ENCODE results near the gene CORO6. TPM values are rescaled to one million over a fixed set of nuclear protein-coding genes. Genes with fewer than 3 reads are reported as not detected.

Gene CORO6
- polyA plus RNA-seq, 4 donors = 1.8 to 3.5 (median 3.1) TPM

DNA sequence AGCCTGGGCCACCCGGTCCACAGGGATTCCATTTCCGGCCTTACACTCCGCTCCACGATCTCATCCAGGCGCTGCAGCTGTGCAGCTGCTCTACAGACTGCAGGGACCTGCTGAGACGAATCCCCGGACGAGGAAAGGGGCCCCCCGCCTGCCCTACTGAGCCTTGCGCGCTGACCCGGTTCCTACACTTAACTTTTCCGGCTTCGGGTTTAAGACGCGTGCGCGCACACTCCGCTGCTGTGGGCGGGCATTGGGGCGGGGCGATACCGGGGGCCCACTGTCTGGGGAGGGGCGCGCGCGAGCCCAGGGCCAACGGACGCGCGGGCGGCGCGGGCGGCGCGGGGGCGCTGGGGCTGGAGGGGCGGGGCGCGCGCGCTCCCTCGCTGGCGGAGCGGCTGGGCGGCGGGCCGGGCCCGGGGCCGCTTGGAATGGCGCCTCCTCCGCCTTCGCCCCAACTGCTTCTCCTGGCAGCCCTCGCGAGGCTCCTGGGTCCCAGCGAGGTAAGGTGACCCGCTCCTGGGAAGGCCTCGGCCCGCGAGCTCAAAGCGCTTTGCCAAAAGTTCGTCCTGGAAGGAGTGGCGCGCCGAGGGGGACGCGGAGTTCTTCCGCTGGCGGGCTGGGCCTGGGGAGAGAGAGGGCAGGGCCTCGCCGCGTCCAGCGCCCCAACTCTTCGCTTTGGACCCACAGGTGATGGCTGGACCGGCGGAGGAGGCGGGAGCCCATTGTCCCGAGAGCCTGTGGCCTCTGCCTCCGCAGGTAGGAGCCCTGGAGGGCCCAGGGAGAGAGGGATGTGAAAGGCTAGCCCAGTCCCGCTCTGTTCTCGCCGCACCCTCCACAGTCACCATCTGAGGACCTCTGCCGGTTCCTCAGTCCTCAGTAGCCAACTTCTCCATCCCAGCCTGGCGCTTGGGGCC is 54.1 kb downstream of the CORO6 start, which contains the start of gene TP53I13:
Gene TP53I13 (plus strand): TSS at position 371 of the 914 bp plus-strand sequence. CDS start 58 bp downstream, at position 429.
- DNase-seq (ENCODE audit: low read depth in 4 of 4, low spot score in 3 of 4) = peak in 2 of 4 donors; percentile 67 to 73

DNA sequence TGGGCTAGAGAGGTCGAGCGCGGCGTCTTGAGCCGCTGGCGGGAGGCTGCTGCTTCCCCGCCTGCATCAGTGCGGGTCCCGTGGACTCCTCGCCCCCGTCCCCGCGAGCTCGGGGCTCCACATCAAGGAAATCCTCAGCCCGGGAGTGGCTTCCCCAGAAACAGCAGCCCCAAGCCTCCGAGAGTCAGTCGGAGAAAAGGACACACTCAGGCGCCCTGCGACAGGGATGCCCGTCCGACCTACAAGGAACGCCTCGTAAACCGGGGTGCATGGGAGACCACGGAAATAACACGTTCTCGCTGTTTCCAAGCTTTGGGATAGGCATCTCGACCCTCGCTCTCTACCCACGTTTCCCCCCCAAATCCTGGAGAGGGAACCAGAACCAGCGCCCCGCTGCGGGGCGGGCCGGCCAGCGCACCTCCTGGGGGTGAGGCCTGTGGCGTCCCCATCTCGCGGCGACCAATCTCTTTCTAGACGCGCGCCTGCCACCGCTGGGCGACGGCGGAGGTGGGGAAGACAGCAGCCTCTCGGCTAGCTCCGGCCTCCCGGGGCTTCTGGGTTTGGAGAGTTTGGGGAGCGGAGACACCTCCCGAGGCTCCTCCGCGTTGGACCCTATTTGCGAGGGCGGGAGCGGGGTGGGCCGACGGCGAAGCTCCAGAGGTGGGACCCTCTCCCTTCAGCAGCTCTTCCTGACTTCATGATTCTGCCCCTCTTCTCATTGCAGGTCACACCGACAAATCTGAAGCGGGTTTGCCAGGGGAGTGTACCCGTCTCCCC is 55.0 kb downstream of the CORO6 start:
- DNase-seq (ENCODE audit: low read depth in 4 of 4, low spot score in 3 of 4) = peak in 1 of 4 donors; percentile 37

DNA sequence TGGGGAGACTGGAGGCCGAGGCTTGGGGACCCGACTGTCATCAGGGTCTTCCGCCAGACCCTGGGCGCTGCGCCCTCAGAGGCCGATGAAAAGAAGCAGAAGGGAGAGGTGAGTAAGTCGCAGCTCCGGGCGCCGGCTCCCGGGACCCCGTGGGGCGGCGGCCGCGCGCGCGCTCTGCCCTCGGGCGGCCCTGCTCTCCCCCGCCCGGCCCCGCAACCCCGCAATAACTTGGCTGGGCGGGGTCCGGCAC is 55.5 kb downstream of the CORO6 start:
- DNase-seq (ENCODE audit: low read depth in 4 of 4, low spot score in 3 of 4) = peak in 1 of 4 donors; percentile 25

DNA sequence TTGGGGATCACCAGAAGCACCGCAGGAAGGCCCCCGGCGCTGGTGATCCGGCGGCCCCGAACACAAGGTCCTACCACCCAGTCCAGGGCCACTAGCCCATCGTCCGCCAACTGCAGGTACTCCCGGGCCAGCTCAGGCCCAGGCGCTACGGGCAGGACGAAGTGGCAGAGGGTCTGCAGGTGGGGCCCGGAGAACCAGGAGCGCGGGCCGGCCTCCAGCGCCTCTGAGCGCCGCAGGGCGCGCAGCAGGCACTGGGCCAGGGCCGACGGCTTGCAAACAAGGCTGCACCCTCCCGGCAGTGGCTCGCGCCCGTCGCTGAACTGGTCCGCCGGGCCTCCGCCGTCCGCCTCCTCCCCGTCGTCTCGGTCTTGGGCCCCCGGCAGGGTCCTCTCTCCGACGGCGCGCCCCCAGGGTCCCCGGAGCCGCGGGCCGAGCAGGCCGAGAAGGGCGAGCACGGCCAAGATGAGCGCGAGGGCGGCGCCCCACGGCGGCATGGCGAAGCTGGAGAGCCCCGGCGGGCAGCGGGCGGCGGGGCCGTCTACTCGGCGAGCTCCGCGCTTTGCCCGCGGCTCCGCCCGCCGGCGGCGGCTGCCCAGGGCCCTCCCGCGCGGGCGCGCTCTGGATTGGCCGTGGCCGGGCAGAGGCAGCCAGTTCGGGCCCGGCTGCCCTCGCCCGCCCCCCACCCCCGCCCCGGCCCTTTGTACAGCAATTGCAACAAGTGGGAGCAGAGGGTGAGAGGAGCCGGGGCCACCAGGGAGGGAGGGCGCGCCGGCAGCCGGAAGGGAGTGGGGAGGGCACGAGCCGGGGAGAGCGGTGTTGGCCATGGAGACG is 56.0 kb downstream of the CORO6 start, which contains the start of gene ABHD15:
Gene ABHD15 (minus strand): TSS at position 565 of the 831 bp plus-strand sequence. CDS start 71 bp downstream, at position 494.
- DNase-seq (ENCODE audit: low read depth in 4 of 4, low spot score in 3 of 4) = peak in 1 of 4 donors; percentile 55

DNA sequence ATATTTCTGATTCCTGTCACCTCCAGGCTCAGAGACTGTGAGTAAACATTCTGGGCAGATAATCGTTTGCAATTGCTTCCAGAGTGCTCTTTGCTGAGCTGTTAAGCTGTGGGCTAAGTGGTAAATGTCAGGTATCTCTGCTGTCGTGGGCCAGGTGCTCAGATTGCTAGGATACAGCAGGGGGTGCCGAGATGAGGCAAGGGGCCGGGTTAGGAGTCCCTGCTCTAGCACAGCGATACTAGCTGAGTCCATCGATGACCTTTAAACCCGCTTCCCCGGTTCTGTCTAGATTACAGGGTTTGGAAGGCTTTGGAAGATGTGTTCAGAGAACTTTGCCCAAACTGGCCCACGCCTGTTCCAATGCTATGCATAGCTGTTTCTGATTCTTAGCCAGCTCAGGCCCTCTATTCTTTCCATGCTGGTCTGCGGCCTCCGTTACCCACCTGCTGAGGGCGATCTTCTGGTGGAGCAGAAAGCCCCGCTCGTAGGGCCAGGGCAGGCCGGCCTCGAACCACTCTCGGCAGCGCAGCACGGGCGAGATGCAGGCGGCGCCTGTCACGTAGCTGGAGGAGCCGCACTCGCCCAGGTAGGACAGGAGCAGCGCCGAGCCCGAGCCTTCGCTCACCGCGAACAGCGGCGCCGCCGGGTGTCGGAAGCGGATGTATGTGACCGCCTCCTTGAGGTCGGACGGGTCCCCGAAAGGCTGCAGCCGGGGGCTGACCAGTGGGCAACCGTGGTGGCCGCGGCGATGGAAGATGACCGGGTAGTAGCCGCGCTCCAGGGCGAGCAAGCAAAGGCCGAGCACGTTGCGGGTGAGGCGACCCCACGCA is 56.9 kb downstream of the CORO6 start:
- no peak for DNase-seq (ENCODE audit: low read depth in 4 of 4, low spot score in 3 of 4)

Other genes with a start within 250 kb of the CORO6 start
- gene TAOK1, start 232.5 kb downstream of the CORO6 start, polyA plus RNA-seq (ENCODE audit: insufficient read length in 4 of 4) = 10 to 100 TPM; 43.9 to 48.7 (median 48.1) TPM
- 1 to 10 TPM; 7.0 to 7.6 (median 7.6) TPM for gene ABHD15, start 55.9 kb downstream of the CORO6 start, polyA plus RNA-seq (ENCODE audit: insufficient read length in 4 of 4)
- gene TP53I13, start 54.2 kb downstream of the CORO6 start, polyA plus RNA-seq (ENCODE audit: insufficient read length in 4 of 4) = 10 to 100 TPM; 30.8 to 50.8 (median 31.4) TPM
- 10 to 100 TPM; 42.0 to 49.8 (median 45.6) TPM for gene GIT1, start 33.3 kb downstream of the CORO6 start, polyA plus RNA-seq (ENCODE audit: insufficient read length in 4 of 4)
- gene ANKRD13B, start 29.8 kb downstream of the CORO6 start, polyA plus RNA-seq (ENCODE audit: insufficient read length in 4 of 4) = 10 to 100 TPM in 1 of 4 donors, 1 to 10 TPM in 3; 7.5 to 13.4 (median 9.3) TPM